ENCODE measurements around the gene ATP1A2.
"Not testable (repeated sequence)": the region's sequence is repeated elsewhere in the genome, so short reads cannot be mapped to it uniquely, and the experiment has no call there.

ATP1A2 gene

GRCh38 chr1:160126342-160126741, 10.8 kb downstream of the ATP1A2 start:
- DNase-seq = not testable (repeated sequence)

- DNase-seq = no peak
Measured at GRCh38 chr1:160127381-160127780, 11.8 kb downstream of the ATP1A2 start.

GRCh38 chr1:160127865-160128523, 12.4 kb downstream of the ATP1A2 start:
- DNase-seq = no peak

DNA sequence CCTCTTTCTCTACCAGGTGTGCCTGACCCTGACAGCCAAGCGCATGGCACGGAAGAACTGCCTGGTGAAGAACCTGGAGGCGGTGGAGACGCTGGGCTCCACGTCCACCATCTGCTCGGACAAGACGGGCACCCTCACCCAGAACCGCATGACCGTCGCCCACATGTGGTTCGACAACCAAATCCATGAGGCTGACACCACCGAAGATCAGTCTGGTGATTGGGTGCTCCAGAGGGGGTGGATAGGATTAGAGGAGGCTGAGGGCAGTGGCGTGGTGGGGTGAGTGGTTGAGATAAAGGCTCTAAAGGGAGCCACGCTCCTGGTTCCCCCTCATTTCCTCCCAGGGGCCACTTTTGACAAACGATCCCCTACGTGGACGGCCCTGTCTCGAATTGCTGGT, 13.1 kb downstream of the ATP1A2 start:
- DNase-seq = no peak

- DNase-seq = no peak
Measured at GRCh38 chr1:160129046-160129445, 13.5 kb downstream of the ATP1A2 start.

- DNase-seq = no peak
Measured at GRCh38 chr1:160129558-160129957, 14.0 kb downstream of the ATP1A2 start.

DNA sequence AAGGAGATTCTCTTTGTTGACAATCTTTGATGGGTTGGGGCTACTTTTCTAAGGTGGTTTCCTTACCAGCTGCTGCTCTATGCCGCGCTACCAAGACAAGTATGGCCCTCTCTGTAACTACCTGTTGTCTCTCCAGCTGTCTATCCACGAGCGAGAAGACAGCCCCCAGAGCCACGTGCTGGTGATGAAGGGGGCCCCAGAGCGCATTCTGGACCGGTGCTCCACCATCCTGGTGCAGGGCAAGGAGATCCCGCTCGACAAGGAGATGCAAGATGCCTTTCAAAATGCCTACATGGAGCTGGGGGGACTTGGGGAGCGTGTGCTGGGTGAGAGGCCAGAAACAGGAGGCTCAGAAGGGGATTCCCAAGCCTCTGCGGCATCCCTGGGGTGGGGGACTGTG, 14.4 kb downstream of the ATP1A2 start:
- no peak for DNase-seq

DNA sequence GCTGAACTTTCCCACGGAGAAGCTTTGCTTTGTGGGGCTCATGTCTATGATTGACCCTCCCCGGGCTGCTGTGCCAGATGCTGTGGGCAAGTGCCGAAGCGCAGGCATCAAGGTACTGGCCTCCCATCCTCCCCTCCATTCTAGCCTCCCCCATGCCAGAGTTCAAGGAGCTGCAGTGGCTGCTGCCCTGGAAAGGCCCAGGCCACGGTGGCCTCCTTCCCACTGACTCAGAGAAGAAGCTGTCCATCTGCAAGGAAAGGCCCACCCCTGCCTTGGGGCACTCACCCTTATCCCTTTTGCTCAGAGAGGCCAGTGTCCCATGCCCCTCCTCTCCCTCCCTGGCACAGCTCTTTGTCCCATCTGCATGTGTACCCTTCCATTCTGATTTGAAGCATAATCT, 14.9 kb downstream of the ATP1A2 start:
- DNase-seq = no peak

DNA sequence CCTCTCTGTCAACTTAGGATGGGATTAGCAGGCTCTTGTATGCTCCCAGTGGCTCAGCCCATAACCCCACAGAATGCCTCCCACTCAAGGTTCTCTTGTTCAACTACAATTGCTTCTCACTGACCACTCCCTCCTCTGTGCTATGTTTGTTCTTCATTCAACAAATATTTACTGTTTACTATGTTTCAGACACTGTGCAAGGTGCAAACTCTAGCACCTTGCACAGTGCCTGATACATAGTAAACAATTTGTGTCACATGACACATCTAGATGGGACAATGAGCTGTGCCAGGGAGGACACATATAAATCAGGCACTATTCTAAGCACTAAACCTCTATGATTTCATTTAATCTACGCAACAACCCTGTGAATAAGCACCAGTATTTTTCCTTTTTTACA, 15.4 kb downstream of the ATP1A2 start:
- DNase-seq = no peak

GRCh38 chr1:160131803-160132565, 16.4 kb downstream of the ATP1A2 start:
- DNase-seq = no peak

GRCh38 chr1:160133990-160134770, 18.6 kb downstream of the ATP1A2 start:
- DNase-seq = no peak

DNA sequence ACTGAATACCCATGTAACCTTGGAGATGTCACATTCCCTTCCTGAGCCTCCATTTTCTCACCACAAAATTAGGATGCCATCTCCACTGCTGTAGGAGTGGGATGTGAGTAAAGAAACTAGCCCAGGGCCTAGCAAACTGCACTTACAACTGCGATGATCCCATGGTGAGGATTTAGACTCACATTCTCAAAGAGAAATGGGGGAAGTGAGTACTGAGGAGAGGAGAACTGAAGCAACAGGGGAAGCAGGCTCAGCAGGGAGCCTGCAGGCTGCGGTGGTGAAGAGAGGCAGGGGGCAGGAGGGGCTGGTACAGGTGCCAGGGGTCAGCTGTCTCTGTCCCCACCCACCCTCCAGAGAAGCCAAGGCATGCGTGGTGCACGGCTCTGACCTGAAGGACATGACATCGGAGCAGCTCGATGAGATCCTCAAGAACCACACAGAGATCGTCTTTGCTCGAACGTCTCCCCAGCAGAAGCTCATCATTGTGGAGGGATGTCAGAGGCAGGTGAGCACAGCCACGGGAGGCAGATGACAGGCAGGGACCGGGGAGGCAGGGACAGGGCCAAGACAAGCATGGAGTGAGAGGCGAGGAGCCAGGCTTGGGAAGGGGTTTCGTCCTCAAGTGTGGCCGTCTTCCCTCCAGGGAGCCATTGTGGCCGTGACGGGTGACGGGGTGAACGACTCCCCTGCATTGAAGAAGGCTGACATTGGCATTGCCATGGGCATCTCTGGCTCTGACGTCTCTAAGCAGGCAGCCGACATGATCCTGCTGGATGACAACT, 19.4 kb downstream of the ATP1A2 start:
- no peak for DNase-seq

DNA sequence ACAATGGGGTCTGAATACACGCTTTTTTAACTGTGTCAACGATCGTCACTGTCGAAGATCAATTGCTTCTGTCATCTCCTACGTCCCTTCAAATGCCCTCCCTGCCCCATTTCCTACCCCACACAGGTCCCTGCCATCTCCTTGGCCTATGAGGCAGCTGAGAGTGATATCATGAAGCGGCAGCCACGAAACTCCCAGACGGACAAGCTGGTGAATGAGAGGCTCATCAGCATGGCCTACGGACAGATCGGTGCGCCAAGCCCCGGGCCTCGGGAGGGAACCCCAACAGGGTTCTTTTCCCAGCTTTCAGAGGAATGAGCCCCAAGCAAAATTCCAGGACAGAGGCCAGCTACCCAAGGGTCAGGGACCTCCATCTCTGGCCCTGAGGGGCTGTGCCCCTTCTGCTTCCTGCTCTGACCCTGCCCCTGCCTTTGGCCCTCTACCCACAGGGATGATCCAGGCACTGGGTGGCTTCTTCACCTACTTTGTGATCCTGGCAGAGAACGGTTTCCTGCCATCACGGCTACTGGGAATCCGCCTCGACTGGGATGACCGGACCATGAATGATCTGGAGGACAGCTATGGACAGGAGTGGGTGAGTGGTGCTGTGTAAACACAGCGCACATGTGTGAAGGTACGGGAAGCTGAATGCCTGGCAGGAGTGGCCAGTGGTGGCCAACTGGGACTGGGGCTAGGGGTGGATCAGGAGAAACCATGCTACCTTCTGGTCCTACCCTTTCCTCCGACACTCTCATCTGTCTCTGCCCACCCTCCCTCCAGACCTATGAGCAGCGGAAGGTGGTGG, 20.8 kb downstream of the ATP1A2 start:
- DNase-seq = no peak

- DNase-seq = no peak
Measured at GRCh38 chr1:160136926-160137200, 21.3 kb downstream of the ATP1A2 start.

- no peak for DNase-seq
Measured at GRCh38 chr1:160137216-160137862, 21.8 kb downstream of the ATP1A2 start.

- no peak for DNase-seq
Measured at GRCh38 chr1:160139840-160140239, 24.3 kb downstream of the ATP1A2 start.

DNA sequence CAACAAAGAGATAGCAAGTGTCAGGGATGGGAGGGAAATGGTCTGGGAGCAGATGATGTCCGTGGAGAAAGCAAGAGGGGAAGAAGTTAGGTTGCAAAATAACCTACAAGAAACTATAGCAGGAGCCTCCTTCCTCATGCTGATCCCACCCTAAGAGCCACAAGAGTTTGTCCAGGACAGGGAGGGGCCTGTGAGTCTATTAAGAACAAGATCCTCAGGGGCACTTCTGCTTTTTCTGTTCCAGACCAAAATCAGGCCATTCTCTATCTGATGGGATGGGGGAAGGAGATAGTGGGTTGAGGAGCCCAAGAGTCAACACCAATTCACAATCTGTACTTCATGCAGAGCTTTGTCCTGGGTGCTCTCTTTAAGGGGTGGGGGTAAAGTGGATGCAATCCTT, 28.1 kb downstream of the ATP1A2 start:
- no peak for DNase-seq

- no peak for DNase-seq
Measured at GRCh38 chr1:160144921-160145320, 29.4 kb downstream of the ATP1A2 start.

- no peak for DNase-seq
Measured at GRCh38 chr1:160146107-160146506, 30.5 kb downstream of the ATP1A2 start.

GRCh38 chr1:160148121-160148520, 32.6 kb downstream of the ATP1A2 start:
- no peak for DNase-seq

DNA sequence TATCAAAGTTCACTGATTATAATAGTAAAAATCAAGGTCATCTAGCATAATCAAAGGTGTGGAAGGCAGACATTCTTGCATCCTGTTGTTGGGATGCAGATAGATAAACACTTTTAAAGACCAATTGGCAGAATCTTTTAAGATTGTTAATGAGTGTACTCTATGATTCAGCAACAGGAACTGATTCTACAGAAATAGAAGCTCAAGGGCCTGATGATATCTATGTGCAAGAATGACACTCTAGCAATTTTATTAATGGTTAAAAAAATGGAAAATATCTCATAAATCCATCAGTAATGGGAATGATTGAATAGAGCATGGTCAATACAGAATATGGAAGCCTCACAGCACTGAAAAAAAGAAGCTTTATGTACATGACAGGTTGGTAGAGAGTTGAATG, 33.7 kb downstream of the ATP1A2 start:
- DNase-seq = no peak

GRCh38 chr1:160149716-160150115, 34.2 kb downstream of the ATP1A2 start:
- no peak for DNase-seq

All from CD4-positive, alpha-beta T cell treated with Interferon gamma for 1 hour (primary cell).